ENCODE data around the gene ADAMTS17. TPM values are rescaled to one million over a fixed set of nuclear protein-coding genes. Genes with fewer than 3 reads are reported as not detected.

Gene ADAMTS17
- total RNA-seq, 1 experiment from 2014 or later = 4.2 TPM

DNA sequence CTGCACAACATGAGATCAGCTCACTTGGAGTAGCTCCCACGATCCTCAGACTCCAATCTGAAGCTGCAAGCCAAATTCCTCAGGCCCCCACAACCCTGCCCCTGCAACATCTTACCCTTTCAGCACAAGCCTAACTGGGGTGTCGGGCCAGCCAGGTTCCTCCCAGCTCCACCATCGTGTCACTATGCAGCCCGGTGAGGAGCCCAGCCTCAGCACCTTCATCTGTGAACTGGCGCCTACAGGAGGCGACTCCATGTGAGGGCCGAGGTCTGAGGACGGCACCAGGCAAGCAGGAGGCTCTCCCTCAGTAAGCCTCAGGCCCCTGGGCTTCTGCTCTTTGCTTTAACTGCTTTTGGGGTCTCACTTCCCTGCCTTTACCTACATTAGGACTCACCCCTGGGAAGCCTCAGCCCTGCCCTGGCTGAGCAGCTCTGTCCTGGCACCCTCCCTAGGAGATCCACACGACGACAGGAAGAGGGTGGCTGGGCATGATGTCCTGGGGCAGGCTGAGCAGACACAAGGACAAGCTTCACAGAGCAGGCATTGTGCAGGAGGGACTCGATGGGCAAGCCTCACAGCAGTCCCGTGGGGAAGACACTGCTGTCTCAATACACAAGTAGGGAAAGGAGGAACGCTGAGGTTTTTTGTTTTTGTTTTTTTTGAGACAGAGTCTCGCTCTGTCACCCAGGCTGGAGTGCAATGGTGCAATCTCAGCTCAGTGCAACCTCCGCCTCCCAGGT lies 104.6 kb downstream of the ADAMTS17 start:
- DNase-seq (ENCODE audit: low read depth, low spot score) (no peak), ATAC-seq (no peak)
- H3K4me3 ChIP-seq (replicated peaks in 1 of 2; ENCODE audit: low read depth in 1 of 2, low read length in 2 of 2) = no peak overlapping the region
- no peaks in the 10 kb centered on the region for H3K9me2 ChIP-seq (ENCODE audit: insufficient read depth)
- H2AFZ ChIP-seq (ENCODE audit: low read depth, low read length, poor library complexity, severe bottlenecking) = no peak overlapping the region
- H3K9me3 ChIP-seq (ENCODE audit: control insufficient read depth in 1 of 2, insufficient read depth in 1 of 2, low read depth in 1 of 2, low read length in 2 of 2) = no peaks in the 10 kb centered on the region
- H3K4me2 ChIP-seq (ENCODE audit: low read length) = no peak overlapping the region
- no peaks in the 10 kb centered on the region for H3K27me3 ChIP-seq (ENCODE audit: insufficient read depth, low read length)
- H3K79me2 ChIP-seq (ENCODE audit: insufficient read depth, low read length) = no peaks in the 10 kb centered on the region
- TF ChIP-seq POLR2A (IDR thresholded peaks at IDR 0.05; ENCODE audit: borderline replicate concordance, extremely low read depth, insufficient read depth, insufficient read length) = no peak
- no TSS peak for BruUV-seq (replicated peaks)
- ChIA-PET POLR2A (no interaction called here), RAD21 (ENCODE audit: low non-redundant PET in 1 of 2, low total read pairs in 2 of 2, uncharacterized antibody in 2 of 2, unreplicated experiment in 2 of 2) (no interaction called here), CTCF (no interaction called here)
- H3K4me1 ChIP-seq (ENCODE audit: control insufficient read depth in 1 of 2, insufficient read depth in 2 of 2, low read length in 2 of 2) = peaks cover 4 to 12% of the 10 kb centered on the region in 2 experiments; a peak in 3 of 4 replicates
- no peaks in the 10 kb centered on the region for H4K20me1 ChIP-seq (ENCODE audit: insufficient read depth)
- H3K27ac ChIP-seq (ENCODE audit: low read depth, low read length) = no peak overlapping the region
- no peak overlapping the region for H3K9ac ChIP-seq (ENCODE audit: low read length)
- intact Hi-C loops (cut with micrococcal nuclease) = no loop called here
- no peaks in the 10 kb centered on the region for H3K36me3 ChIP-seq (ENCODE audit: control insufficient read depth in 1 of 2, insufficient read depth in 2 of 2, low read length in 2 of 2)

DNA sequence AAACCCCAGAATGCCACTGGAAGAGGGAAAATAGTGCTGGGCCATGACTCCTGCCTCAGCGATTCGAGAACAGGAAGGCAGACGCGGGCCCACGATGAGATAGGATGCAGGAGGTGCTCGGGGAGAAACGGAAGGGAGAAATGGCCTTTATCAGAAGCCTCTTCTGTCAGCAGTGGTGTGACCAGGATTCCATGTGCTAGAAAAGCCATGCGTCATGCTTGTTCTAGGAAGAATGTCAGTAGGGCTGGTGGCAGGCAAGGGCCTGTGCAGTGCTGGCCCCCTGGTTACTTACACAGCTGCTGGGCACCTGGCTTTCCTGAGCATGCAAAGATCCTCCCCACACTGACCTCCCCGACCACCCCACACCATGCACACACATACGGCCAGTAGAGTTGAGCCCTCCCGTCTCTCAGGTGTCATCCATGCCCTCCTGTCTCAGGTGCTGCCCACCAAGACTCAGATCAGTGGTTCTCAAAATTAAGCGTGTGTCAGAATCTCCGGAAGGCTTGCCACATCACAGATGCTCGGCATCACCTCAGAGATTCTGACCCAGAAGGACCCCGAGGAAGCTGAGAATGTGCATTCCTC lies 106.7 kb downstream of the ADAMTS17 start:
- Histone ChIP-seq H3K9me3 (ENCODE audit: control insufficient read depth in 1 of 2, insufficient read depth in 1 of 2, low read depth in 1 of 2, low read length in 2 of 2) (no peaks in the 10 kb centered on the region), H2AFZ (ENCODE audit: low read depth, low read length, poor library complexity, severe bottlenecking) (no peak overlapping the region), H3K4me2 (ENCODE audit: low read length) (no peak overlapping the region), H4K20me1 (ENCODE audit: insufficient read depth) (no peaks in the 10 kb centered on the region), H3K27me3 (ENCODE audit: insufficient read depth, low read length) (no peaks in the 10 kb centered on the region), H3K9me2 (ENCODE audit: insufficient read depth) (no peaks in the 10 kb centered on the region), H3K9ac (ENCODE audit: low read length) (no peak overlapping the region), H3K4me1 (ENCODE audit: control insufficient read depth in 1 of 2, insufficient read depth in 2 of 2, low read length in 2 of 2) (no peaks in the 10 kb centered on the region), H3K79me2 (ENCODE audit: insufficient read depth, low read length) (no peaks in the 10 kb centered on the region), H3K27ac (ENCODE audit: low read depth, low read length) (no peak overlapping the region), H3K4me3 (replicated peaks in 1 of 2; ENCODE audit: low read depth in 1 of 2, low read length in 2 of 2) (no peak overlapping the region), H3K36me3 (ENCODE audit: control insufficient read depth in 1 of 2, insufficient read depth in 2 of 2, low read length in 2 of 2) (no peaks in the 10 kb centered on the region)
- no TSS peak for BruUV-seq (replicated peaks)
- ChIA-PET CTCF (no interaction called here), POLR2A (no interaction called here), RAD21 (ENCODE audit: low non-redundant PET in 1 of 2, low total read pairs in 2 of 2, uncharacterized antibody in 2 of 2, unreplicated experiment in 2 of 2) (no interaction called here)
- intact Hi-C loops (cut with micrococcal nuclease) = no loop called here
- no peak for ATAC-seq
- TF ChIP-seq ZNF274 (IDR thresholded peaks at IDR 0.05; ENCODE audit: low read depth, low read length) = no peak
- TF ChIP-seq, protein P1, sequence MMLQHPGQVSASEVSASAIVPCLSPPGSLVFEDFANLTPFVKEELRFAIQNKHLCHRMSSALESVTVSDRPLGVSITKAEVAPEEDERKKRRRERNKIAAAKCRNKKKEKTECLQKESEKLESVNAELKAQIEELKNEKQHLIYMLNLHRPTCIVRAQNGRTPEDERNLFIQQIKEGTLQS (IDR thresholded peaks at IDR 0.05) = no peak
- no peak for TF ChIP-seq YY1 (IDR thresholded peaks at IDR 0.05; ENCODE audit: extremely low read depth, insufficient replicate concordance, low read depth, low read length)
- TF ChIP-seq, protein P2, sequence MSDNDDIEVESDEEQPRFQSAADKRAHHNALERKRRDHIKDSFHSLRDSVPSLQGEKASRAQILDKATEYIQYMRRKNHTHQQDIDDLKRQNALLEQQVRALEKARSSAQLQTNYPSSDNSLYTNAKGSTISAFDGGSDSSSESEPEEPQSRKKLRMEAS (IDR thresholded peaks at IDR 0.05) = no peak
- no peak for DNase-seq (ENCODE audit: low read depth, low spot score)

Data from HCT116 (cell line).